CD4-positive, alpha-beta T cell treated with Interferon gamma for 1 hour (primary cell): ENCODE data around the gene ZSWIM5.
"Not testable (repeated sequence)": the region's sequence is repeated elsewhere in the genome, so short reads cannot be mapped to it uniquely, and the experiment has no call there.

Source experiments
- DNase-seq: peaks from one replicate; pipeline ENCODE4 v3.0.0-alpha.2; 2020

Gene ZSWIM5

GRCh38 chr1:45200906-45201500 lies 5.4 kb downstream of the ZSWIM5 start:
- no peak for DNase-seq

- no peak for DNase-seq
Observed at GRCh38 chr1:45200435-45200834, 6.0 kb downstream of the ZSWIM5 start.

GRCh38 chr1:45198185-45198584 lies 8.2 kb downstream of the ZSWIM5 start:
- DNase-seq: no peak

GRCh38 chr1:45196863-45197262 lies 9.5 kb downstream of the ZSWIM5 start:
- no peak for DNase-seq

DNA sequence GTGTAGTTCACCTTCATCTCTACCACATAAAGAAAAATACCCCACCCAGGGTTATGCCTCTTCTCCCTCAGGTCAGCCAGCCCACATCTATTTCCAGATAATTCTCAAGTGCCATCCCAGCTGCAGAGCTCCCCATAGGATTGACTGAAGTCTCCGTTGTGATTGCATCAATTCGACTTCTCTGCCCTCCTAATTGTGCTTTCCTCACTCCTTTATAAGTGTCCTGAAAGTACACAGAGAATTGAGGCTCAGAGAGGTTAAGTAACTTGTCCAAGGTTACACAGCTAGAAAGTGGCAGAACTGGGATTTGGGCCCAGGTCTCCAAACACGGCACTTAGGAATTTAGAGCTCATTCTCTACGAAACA lies 15.0 kb downstream of the ZSWIM5 start:
- DNase-seq: no peak

GRCh38 chr1:45187725-45188124 lies 18.7 kb downstream of the ZSWIM5 start:
- no peak for DNase-seq

DNA sequence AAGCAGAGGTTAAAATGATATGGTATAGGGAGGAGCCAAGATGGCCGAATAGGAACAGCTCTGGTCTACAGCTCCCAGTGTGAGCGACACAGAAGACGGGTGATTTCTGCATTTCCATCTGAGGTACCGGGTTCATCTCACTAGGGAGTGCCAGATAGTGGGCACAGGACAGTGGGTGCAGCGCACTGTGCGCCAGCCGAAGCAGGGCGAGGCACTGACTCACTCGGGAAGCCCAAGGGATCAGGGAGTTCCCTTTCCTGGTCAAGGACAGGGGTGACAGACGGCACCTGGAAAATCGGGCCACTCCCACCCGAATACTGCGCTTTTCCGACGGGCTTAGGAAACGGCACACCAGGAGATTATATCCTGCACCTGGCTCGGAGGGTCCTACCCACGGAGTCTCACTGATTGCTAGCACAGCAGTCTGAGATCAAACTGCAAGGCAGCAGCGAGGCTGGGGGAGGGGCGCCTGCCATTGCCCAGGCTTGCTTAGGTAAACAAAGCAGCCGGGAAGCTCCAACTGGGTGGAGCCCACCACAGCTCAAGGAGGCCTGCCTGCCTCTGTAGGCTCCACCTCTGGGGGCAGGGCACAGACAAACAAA lies 26.4 kb downstream of the ZSWIM5 start:
- not testable (repeated sequence) for DNase-seq

DNA sequence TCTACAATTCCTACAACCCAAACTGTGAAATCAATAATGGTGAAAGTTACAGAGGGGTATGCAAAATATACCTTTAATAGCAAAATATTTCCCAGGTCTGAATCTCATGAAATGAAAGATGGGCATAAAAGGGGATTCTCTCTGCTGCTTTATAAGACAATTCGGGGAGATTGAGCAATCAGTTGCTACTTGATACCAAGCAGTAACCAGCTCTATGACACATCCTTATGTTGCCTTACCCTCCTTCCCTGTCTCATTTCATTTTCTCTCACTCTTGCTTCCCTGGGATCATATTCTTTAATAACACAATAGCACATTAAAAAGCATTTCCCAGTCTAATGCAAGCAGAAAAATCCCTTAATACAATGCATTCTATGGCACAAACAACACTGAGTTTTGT lies 29.0 kb downstream of the ZSWIM5 start:
- no peak for DNase-seq

DNA sequence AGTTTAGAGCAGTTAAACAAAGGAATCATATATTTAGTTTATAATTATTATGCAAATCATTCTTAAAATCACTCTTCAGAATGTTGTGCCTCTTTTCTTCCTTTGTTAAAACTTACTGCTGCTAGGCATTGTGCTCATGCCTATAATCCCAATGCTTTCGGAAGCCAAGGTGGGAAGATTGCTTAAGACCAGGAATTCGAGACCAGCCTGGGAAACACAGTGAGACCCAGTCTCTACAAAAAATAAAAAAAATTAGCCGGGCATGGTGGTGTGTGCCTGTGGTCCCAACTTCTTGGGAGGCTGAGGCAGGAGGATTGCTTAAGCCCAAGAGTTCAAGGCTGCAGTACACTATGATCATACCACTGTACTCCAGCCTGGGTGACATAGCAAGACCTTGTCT lies 33.6 kb downstream of the ZSWIM5 start:
- no peak for DNase-seq

GRCh38 chr1:45172005-45172404 lies 34.4 kb downstream of the ZSWIM5 start:
- no peak for DNase-seq

DNA sequence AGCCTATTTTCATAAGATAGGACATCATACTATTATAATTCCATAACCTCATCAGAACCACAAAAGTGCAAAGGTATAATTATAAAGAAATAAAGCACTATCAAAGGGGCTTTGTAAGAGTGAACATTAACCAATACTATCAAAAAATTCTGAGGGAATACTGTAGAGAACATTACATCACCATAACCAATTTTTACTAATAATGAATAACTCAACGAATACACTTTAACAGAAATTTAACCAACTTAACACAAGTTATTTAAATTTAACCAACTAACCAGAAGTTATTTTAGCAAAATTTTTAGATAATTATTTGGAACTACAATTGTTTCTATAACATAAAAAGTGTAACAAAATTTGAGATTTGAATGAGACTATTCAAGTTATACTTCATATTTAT lies 34.8 kb downstream of the ZSWIM5 start:
- no peak for DNase-seq

GRCh38 chr1:45170151-45170742 lies 36.2 kb downstream of the ZSWIM5 start:
- no peak for DNase-seq

DNA sequence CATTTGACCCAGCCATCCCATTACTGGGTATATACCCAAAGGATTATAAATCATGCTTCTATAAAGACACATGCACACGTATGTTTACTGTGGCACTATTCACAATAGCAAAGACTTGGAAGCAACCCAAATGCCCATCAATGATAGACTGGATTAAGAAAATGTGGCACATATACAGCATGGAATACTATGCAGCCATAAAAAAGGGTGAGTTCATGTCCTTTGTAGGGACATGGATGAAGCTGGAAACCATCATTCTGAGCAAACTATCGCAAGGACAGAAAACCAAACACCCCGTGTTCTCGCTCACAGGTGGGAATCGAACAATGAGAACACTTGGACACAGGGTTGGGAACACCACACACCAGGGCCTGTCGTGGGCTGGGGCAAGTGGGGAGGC lies 38.5 kb downstream of the ZSWIM5 start:
- DNase-seq: not testable (repeated sequence)

DNA sequence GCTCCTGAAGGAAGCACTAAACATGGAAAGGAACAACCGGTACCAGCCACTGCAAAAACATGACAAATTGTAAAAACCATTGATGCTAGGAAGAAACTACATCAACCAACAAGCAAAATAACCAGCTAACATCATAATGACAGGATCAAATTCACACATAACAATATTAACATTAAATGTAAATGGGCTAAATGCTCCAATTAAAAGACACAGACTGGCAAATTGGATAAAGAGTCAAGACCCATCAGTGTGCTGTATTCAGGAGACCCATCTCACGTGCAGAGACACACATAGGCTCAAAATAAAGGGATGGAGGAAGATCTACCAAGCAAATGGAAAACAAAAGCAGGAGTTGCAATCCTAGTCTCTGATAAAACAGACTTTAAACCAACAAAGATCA lies 42.1 kb downstream of the ZSWIM5 start:
- DNase-seq: not testable (repeated sequence)

GRCh38 chr1:45163111-45163510 lies 43.3 kb downstream of the ZSWIM5 start:
- DNase-seq: not testable (repeated sequence)

DNA sequence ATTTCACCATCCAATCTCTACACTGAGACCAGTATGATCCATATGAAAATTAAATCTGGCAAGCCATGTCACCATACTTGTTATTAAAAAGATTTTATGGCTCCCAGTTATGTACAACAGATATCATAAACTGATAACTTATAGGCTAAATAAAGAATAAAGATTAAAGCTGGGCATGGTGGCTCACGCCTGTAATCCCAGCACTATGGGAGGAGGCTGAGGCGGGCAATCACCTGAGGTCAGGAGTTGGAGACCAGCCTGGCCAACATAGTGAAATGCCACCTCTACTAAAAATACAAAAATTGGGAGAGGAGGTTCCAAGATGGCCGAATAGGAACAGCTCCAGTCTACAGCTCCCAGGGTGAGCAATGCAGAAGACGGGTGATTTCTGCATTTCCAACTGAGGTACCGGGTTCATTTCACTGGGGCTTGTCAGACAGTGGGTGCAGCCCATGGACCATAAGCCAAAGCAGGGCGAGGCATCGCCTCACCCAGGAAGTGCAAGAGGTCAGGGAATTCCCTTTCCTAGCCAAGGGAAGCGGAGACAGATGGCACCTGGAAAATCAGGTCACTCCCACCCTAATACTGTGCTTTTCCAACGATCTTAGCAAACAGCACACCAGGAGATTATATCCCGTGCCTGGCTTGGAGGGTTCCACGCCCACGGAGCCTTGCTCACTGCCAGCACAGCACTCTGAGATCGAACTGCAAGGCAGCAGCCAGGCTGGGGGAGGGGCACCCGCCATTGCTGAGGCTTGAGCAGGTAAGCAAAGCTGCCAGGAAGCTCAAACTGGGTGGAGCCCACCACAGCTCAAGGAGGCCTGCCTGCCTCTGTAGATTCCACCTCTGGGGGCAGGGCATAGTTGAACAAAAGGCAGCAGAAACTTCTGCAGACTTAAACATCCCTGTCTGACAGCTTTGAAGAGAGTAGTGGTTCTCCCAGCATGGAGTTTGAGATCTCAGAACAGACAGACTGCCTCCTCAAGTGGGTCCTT lies 44.1 kb downstream of the ZSWIM5 start:
- DNase-seq: peak; percentile 23

- DNase-seq: no peak
Observed at GRCh38 chr1:45155957-45156356, 50.4 kb downstream of the ZSWIM5 start.

- no peak for DNase-seq
Observed at GRCh38 chr1:45155423-45155822, 51.0 kb downstream of the ZSWIM5 start.

GRCh38 chr1:45152126-45152525 lies 54.3 kb downstream of the ZSWIM5 start:
- no peak for DNase-seq

DNA sequence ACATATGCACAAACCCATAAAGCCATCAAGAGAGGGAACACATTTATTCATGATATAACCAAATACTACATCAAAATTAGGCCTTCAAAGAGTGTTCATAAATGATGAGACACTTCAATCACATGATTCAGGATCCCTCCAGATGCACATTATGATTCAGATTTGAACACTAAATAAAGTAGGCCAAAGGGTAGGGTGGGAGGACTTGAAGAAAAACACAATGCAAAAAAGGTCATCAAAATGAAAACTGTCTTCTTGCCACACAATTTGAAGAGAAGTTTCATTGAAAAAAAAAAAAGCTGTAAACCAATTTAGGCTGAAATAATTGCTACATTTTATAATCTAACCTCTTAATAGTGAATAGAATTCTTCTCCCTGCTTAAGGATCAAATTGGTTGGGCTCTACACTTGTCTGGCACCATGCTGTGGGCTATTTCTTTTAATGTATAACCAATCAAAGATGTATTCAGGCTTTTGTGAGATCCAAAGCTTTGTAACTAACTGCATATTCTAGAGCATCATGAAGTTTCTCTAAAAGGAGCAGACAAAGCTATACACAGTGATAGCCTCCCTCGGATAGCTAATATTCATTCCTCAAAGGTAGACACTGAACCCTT lies 58.1 kb downstream of the ZSWIM5 start:
- DNase-seq: no peak

- DNase-seq: no peak
Observed at GRCh38 chr1:45146833-45147232, 59.6 kb downstream of the ZSWIM5 start.

GRCh38 chr1:45141247-45142003 lies 65.0 kb downstream of the ZSWIM5 start:
- DNase-seq: no peak
